Right lobe of liver (tissue), 4 donors: ENCODE measurements around the gene OCIAD1.

ENCODE experiments used
- CTCF ChIP-seq, 4 donors: fragments of 200-600 bp in 3 of 4; fragments of 450-650 bp in 1 of 4; IDR thresholded peaks; one replicate each; pipeline versions ENCODE4 v1.5.1 to v1.8.0; 2016 to 2022; ENCODE audit warnings: antibody characterized with exemption in 4 of 4, mild to moderate bottlenecking in 2 of 4
- POLR2A ChIP-seq: fragments of 450-650 bp; IDR thresholded peaks from one replicate; pipeline ENCODE4 v1.6.1; 2017; ENCODE audit warnings: antibody characterized with exemption, mild to moderate bottlenecking
- donor health status: DM: no; HTN: no; CAD: no.
- donor health status: DM: no; HTN: no; CAD: no.
- donor health status: DM: no; HTN: yes; CAD: no.

DNA sequence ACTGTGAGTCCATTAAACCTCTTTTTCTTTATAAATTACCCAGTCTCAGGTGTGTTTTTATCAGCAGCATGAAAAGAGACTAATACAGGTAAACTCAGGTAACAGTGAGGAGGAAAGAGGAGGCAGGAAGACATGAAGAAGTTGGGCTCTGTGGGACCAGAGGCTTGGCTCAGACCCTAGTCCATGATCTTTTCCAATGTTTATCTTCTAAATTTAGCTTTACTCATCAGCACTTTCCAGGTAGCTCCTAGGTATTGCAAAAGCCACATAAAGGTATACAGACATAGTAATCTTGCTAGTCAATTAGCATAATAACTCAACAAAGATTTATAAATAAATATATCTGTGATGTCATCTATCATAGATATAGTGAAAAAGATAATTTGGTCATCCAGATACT, 39.6 kb upstream of the OCIAD1 start:
- TF ChIP-seq POLR2A (no peak), CTCF (IDR thresholded peaks at IDR 0.05) (no peak)
